Dedifferentiated amniotic fluid mesenchymal stem cell (primary cell): ENCODE results near the gene AFAP1.

Experiments used
- DNase-seq: peaks from one replicate; pipeline ENCODE4 v3.0.0-alpha.2; 2016; ENCODE audit errors: extremely low spot score

The AFAP1 gene

DNA sequence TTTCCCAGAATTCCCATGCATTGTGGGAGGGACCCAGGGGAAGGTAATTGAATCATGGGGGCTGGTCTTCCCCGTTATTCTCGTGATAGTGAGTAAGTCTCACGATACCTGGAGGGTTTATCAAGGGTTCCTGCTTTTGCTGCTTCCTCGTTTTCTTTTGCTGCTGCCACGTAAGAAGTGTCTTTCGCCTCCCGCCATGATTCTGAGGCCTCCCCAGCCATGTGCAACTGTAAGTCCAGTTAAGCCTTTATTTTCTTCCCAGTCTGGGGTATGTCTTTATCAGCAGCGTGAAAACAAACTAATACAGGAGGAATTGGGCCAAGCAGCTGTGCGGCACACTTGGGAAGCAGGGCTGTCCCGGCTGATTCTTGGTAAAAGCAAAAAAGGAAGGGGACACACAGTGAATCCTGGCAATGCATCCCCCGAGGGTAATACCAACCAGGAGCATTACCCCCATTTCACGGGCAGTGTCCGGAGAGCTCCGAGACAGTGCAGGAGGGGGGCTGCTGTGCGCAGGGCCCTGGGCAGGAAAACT, 185.7 kb downstream of the AFAP1 start:
- DNase-seq, result no peak

GRCh38 chr4:7753271-7753670, 186.4 kb downstream of the AFAP1 start:
- no peak for DNase-seq

- DNase-seq, result no peak
Observed at GRCh38 chr4:7752649-7753048, 187.0 kb downstream of the AFAP1 start.

- DNase-seq, result no peak
Observed at GRCh38 chr4:7750972-7751371, 188.7 kb downstream of the AFAP1 start.

DNA sequence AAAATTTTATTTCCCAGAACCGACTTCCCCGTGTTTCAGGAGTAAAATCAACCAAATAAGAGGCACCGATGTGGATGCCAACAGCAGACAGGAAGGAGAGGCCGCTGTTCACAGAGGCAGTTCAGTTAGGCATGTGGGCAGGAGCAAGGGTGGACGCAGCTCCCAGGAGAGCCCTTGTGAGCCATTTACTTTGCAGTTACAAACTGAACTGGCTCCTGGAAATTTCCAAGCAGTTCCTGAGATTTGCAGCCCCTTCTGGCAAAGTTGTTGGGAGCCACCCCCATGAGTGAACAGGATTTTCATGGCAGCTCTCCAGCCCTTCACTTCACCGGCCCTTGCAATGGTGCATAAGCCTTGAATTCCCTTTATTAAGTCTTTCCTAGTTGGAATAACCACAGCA, 189.1 kb downstream of the AFAP1 start:
- no peak for DNase-seq

DNA sequence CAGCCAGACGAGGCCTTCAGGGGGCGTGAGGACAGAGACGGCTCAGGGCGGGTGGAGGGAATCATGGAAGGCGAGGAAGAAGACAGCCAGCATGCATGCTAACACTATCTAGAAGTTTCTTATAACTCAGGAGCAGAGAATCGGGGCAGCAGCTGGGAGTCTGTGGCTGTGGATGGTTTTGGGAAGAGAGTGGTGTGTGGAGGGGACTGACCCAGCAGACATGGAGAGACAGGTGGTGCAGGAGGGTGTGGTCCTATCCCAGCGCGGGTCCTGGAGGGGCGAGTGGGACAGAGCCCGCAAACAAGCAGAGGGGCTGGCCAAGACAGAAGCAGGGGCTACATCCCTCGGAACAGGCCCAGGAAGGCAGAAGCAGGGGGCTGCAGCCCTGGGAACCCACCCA, 192.1 kb downstream of the AFAP1 start:
- no peak for DNase-seq

GRCh38 chr4:7747062-7747385, 192.6 kb downstream of the AFAP1 start:
- no peak for DNase-seq

GRCh38 chr4:7746351-7747061, 193.2 kb downstream of the AFAP1 start:
- DNase-seq, result no peak

GRCh38 chr4:7745301-7745885, 194.3 kb downstream of the AFAP1 start:
- DNase-seq, result no peak

- DNase-seq, result no peak
Observed at GRCh38 chr4:7744142-7744804, 195.4 kb downstream of the AFAP1 start.

GRCh38 chr4:7742807-7743280, 196.8 kb downstream of the AFAP1 start:
- DNase-seq, result no peak

- DNase-seq, result no peak
Observed at GRCh38 chr4:7741946-7742806, 197.5 kb downstream of the AFAP1 start.

DNA sequence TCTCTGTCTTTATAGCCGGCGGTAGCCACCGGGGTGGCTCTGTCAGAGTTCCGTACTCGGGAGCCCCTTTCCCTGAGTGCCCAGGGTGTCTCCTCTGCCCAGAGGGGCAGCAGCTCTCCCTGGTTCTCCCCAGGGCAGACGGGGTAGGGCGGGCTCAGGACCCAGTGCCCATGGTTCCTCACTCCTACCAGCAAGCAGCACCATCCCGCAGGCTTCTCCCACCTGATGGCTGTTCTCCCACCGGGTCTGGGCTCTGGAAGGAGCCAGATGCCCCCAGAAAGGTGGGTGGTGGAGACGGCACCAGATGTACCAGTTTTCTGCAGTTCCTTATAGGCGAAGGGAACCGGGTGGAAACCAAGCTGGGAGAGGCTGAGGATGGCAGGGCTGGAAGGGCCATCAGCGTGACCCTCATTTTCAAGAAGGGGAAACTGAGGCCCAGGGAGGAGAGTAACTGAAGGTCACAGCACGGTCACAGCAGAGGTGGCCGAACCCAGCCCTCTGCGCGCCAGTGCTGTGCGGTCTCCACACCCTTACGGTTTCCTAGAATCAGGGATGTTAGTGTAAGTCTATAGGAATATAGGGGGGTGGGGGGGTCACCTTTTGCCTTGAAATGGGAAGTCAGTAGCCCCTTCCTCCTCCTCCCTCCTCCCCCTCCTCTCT, 198.7 kb downstream of the AFAP1 start:
- no peak for DNase-seq

GRCh38 chr4:7739918-7740865, 199.5 kb downstream of the AFAP1 start:
- DNase-seq, result no peak

DNA sequence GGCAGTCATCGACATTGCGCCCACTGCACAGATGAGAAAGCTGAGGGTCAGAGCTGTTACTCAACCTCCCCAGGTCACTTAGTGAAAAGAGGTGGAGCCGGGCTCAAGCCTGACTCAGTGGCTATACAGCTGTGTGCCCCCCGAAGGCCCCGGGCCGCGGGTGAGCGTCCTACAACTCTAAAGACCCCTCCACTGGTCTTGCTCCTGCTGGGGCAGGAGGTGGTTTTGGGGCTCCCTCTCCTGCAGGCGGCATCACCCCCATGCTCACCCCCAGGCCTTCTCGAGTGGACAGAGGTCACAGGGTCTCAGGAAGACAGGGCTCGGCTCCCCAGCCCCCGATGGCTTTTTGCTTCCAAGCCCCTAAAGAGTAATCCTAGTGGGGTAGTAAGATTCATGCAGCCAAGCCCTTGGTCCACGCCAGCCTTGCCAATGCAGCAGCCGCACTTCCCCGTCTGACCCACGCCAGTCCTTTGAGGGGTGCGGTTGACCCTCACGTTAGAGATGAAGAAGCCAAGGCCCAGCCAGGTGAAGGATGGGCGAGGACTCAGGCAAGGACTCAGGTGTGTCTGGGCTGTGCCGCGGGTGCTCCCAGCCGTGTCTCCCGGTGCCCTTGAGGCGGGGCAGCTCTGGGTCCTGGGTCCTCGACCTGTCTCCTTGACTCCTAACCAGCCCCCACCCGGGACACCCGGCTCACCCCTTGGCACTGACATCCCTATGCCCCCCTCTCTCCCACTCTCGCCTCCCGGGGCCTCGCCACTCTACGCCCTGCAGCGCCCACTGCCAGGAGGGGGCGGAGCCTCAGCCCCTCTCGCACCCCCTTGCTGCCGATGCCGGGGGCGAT, 200.4 kb downstream of the AFAP1 start:
- no peak for DNase-seq

GRCh38 chr4:7738458-7739076, 201.1 kb downstream of the AFAP1 start:
- DNase-seq, result no peak

DNA sequence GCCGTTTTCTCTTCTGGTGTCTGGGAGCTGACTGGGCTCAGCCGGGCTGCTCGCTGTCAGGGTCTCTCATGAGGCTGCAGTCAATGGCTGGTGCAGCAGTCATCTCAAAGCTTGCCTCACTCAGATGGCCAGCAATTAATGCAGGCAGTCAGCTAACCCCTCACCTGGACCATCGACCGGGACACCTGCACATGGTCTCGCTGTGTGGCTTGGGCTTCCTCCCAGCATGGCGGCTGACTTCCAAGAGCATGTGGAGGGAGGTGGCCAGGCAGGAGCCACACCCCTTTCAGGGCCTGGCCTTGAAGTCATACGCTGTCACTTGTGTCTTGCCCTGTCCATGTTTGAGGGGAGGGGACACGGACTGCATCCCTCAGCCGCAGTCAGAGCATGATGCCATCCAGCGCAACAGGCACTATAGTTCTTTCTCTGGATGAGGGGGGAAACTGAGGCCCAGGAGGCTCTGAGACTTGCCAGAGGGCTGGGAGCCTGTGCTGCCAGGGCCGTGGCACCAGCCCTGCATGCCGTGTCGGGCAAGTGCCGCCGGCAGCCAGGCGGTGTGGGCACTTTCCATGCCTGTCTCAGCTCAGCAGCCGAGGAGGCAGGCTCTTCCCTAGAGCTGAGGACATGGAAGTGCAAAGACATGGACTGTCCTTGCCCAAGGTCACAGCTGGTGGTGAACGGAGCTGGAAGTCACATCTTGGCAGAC, 201.8 kb downstream of the AFAP1 start:
- no peak for DNase-seq

- no peak for DNase-seq
Observed at GRCh38 chr4:7737268-7737645, 202.4 kb downstream of the AFAP1 start.
